SK-N-MC (cell line): ENCODE data around the gene CENPL.

Source experiments
- EZH2 ChIP-seq: fragments of 200-600 bp; sonication (generic); IDR thresholded peaks from one replicate; pipeline ENCODE4 v1.6.1; 2017; ENCODE audit warnings: antibody characterized with exemption
- FOXP2 ChIP-seq: optimal IDR thresholded peaks from 2 replicates; pipeline ENCODE3; 2011; ENCODE audit warnings: mild to moderate bottlenecking, moderate library complexity; ENCODE audit not compliant: insufficient read depth; ENCODE audit errors: extremely low read length, control extremely low read depth
- POLR2AphosphoS5 ChIP-seq: IDR thresholded peaks from 2 replicates; pipeline ENCODE4 v1.6.1; 2012; ENCODE audit warnings: mild to moderate bottlenecking, low read depth, low read length, borderline replicate concordance

GRCh38 chr1:173779936-173780335, 44.7 kb downstream of the CENPL start:
- no peak for TF ChIP-seq POLR2AphosphoS5
- no peak for TF ChIP-seq EZH2
- TF ChIP-seq FOXP2: no peak
